Peyer's patch (tissue), 4 donors: ENCODE data around the gene CD8B. TPM values are rescaled to one million over a fixed set of nuclear protein-coding genes. Genes with fewer than 3 reads are reported as not detected.

ENCODE experiments used
- DNase-seq, 3 donors: peaks; one replicate each; pipeline ENCODE4 v3.0.0-alpha.2; 2017 to 2019
- H3K27ac ChIP-seq, 4 donors: fragments of 200-600 bp; sonication (generic); one replicate each; pipeline ENCODE4 v1.5.1; 2016 to 2019
- H3K27me3 ChIP-seq, 2 donors: fragments of 200-600 bp; sonication (generic); one replicate each; pipeline ENCODE4 v1.5.1; 2019
- H3K36me3 ChIP-seq, 3 donors: fragments of 200-600 bp; sonication (generic); one replicate each; pipeline ENCODE4 v1.5.1; 2016 to 2019
- H3K4me1 ChIP-seq, 4 donors: fragments of 200-600 bp; sonication (generic); one replicate each; pipeline ENCODE4 v1.5.1; 2016 to 2019
- H3K4me3 ChIP-seq, 4 donors: fragments of 200-600 bp; sonication (generic); 1 replicate in 3 of 4; 2 replicates in 1 of 4; pipeline ENCODE4 v1.5.1; 2016 to 2019; ENCODE audit warnings: mild to moderate bottlenecking in 1 of 4
- H3K9me3 ChIP-seq, 4 donors: fragments of 200-600 bp; sonication (generic); one replicate each; pipeline ENCODE4 v1.5.1; 2016 to 2019; ENCODE audit warnings: mild to moderate bottlenecking in 1 of 4
- POLR2A ChIP-seq, 2 donors: fragments of 450-650 bp; IDR thresholded peaks; one replicate each; pipeline ENCODE4 v1.5.1; 2017; ENCODE audit warnings: antibody characterized with exemption in 2 of 2, mild to moderate bottlenecking in 2 of 2, moderate library complexity in 2 of 2
- total RNA-seq, 4 donors: library from RNA; depleted of rRNA; stranded (reverse); fragments of >200 nt; gene quantifications; one replicate each; pipeline ENCODE4 v1.1.0, GENCODE V29; 2016
- TF ChIP-seq, protein P1 (sequence below), 6 experiments: fragments of 450-650 bp in 4 of 6; fragments of 200-600 bp in 2 of 6; sonication (generic) in 1 of 6; IDR thresholded peaks; one replicate each; pipeline ENCODE4 v1.5.1; 2017 to 2019; ENCODE audit warnings: antibody characterized with exemption in 6 of 6, mild to moderate bottlenecking in 3 of 6, moderate library complexity in 1 of 6

Gene CD8B
- total RNA-seq, 4 donors from 2014 or later, result 3.8 to 30.5 (median 21.6) TPM

DNA sequence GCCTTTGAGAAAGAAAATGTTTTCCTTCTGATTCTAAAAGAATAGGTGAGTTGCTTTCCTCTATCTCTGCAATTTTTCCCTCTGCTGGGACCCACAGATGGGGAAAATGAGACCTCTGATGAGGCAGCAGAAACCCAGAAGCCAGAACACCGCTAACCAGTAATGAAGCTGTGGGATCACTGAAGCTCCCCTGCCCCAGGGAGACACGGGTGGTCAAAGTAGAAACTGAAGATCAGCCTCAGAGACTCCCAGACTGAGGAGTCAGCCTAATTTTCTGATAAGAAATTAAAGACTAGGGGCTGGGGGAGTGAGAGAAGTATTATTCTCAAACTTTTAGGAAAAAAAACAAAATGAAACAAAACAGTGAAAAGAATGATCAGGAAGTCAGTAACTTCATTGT, 30.1 kb downstream of the CD8B start:
- Histone ChIP-seq H3K4me1 (no peaks in the 10 kb centered on the region), H3K9me3 (no peaks in the 10 kb centered on the region), H3K27ac (no peak overlapping the region), H3K27me3 (no peaks in the 10 kb centered on the region), H3K4me3 (no peak overlapping the region), H3K36me3 (no peaks in the 10 kb centered on the region)
- no peak for DNase-seq
- TF ChIP-seq POLR2A (IDR thresholded peaks at IDR 0.05), result no peak
- TF ChIP-seq, protein P1, sequence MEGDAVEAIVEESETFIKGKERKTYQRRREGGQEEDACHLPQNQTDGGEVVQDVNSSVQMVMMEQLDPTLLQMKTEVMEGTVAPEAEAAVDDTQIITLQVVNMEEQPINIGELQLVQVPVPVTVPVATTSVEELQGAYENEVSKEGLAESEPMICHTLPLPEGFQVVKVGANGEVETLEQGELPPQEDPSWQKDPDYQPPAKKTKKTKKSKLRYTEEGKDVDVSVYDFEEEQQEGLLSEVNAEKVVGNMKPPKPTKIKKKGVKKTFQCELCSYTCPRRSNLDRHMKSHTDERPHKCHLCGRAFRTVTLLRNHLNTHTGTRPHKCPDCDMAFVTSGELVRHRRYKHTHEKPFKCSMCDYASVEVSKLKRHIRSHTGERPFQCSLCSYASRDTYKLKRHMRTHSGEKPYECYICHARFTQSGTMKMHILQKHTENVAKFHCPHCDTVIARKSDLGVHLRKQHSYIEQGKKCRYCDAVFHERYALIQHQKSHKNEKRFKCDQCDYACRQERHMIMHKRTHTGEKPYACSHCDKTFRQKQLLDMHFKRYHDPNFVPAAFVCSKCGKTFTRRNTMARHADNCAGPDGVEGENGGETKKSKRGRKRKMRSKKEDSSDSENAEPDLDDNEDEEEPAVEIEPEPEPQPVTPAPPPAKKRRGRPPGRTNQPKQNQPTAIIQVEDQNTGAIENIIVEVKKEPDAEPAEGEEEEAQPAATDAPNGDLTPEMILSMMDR (IDR thresholded peaks at IDR 0.05), result no peak

DNA sequence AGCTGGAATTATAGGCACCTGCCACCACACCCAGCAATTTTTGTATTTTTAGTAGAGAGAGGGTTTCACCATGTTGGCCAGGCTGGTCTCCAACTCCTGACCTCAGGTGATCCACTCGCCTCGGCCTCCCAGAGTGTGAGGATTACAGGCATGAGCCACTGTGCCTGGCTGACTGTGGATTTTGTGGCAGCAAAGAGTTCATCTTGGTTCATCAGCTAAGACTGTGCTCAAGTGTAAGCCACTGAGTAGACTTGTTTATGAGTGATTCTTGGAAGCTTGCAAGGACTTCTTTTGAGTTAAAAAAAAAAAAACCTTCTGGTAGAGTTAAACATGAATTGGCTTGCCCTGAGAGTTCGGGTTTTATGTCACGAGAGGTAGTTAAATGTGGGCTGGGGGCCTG, 34.7 kb downstream of the CD8B start:
- Histone ChIP-seq H3K4me3 (no peak overlapping the region), H3K4me1 (peaks cover 0 to 4% (median 0%) of the 10 kb centered on the region in 4 donors), H3K36me3 (no peaks in the 10 kb centered on the region), H3K27me3 (no peaks in the 10 kb centered on the region), H3K27ac (peak overlapping the region in 2 of 4 donors; percentile 26 to 36), H3K9me3 (no peaks in the 10 kb centered on the region)
- DNase-seq, result no peak
- no peak for TF ChIP-seq POLR2A (IDR thresholded peaks at IDR 0.05)
- TF ChIP-seq, protein P1 (IDR thresholded peaks at IDR 0.05), result no peak

DNA sequence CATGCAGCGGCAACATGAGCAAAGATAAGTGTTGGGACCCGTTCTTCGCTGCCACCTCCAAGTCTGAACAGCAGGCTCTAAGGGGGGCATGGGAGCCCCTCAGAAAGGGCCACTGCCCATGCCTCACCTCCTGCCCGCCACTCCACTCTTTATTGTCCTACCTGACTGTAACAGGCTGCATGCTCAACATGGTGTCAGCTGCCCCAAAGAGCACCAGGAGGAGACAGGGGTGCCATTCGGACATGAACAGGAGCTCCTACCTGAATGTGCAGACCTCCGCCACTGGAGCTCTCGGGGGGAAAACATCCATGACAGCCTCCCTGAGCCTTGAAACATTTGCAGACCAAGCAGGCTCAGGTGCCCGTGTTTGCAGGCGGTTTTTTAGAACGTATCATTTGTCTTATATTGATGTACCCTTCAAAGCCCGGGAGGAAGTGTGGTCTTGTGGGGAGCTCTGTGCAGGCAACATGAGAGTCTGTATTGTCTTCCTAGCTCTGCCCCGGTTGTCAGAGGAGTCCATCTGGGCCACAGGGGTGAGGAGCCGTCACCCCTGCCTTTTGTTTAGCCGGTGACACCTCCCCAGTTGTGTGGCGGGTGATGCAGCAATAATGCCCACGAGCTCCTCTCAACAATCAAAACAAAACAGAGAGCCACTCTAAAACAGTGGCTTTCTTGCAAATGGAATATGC, 35.8 kb downstream of the CD8B start:
- TF ChIP-seq, protein P1 (IDR thresholded peaks at IDR 0.05), result no peak
- peak in 1 of 2 donors; percentile 36 for TF ChIP-seq POLR2A (IDR thresholded peaks at IDR 0.05)
- Histone ChIP-seq H3K4me3 (peak overlapping the region in 2 of 4 donors; percentile 15 to 35), H3K36me3 (no peaks in the 10 kb centered on the region), H3K27ac (peak overlapping the region in 3 of 4 donors; percentile 42 to 49 (median 45)), H3K9me3 (no peaks in the 10 kb centered on the region), H3K27me3 (no peaks in the 10 kb centered on the region), H3K4me1 (peaks cover 0 to 4% (median 0%) of the 10 kb centered on the region in 4 donors)
- peak in 2 of 3 donors; percentile 29 to 62 for DNase-seq

DNA sequence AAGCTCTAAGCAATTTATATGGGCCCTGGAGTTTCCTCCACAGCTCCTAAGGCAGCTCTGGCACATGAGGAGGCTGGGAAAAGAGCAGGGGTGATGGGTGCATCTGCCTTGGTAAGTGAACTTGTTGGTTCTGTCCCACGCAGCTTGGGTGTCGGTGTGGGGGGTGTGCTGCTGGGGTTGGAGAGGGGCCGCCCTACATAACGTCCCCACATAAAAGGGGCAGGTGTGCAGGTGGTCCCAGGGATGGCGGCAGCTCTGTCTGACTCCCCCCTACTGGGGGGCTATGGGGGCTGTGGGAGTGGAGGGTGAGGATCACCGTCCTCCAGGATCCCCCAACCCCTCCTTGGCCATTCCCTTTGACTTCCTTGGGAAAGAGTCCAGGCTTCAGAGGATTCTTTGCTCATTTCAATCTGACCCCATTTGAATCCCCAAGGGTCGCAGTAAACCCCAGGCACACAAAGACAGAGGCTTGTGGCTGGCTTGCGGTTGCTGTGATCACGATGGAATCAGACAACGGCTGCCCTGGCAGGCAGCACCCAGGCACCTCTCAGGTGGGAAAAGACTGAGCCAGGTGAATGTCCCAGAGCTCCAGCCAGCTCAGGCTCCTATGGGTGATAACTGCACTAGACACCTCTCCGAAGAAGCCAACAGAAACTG, 36.5 kb downstream of the CD8B start:
- DNase-seq, result no peak
- Histone ChIP-seq H3K9me3 (no peaks in the 10 kb centered on the region), H3K27ac (peak overlapping the region in 3 of 4 donors; percentile 42 to 49 (median 45)), H3K4me1 (peaks cover 0 to 4% (median 0%) of the 10 kb centered on the region in 4 donors), H3K36me3 (no peaks in the 10 kb centered on the region), H3K27me3 (no peaks in the 10 kb centered on the region), H3K4me3 (peak overlapping the region in 2 of 4 donors; percentile 15 to 35)
- no peak for TF ChIP-seq POLR2A (IDR thresholded peaks at IDR 0.05)
- TF ChIP-seq, protein P1 (IDR thresholded peaks at IDR 0.05), result no peak

DNA sequence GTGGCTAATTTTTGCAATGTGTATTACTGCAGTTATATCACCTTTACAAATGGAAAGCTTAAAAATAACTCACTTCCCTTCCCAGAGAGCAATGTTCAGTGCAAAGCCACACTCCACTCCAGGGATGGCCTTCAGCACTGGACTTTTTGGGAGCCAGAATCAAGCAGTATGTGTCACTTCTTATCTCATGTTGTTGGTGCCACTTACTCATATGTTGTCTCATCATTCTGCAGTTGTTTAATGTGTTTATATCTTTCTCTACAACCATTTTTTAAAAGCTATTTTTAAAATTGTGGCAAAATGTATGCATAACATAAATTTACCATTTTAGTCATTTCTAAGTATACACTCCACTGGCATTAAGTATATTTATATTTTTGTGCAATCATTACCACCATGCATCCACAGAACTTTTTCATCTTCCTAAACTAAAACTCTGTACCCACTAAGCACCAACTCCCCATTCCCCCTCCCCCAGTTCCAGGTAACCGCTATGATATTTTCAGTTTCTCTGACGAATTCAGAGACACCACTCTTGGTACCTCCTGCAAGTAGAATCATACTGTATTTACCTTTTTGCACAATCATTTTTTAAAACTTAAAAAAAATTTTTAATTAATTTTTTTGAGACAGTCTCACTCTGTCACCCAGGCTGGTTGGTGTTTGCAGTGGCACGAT, 38.9 kb downstream of the CD8B start:
- no peak overlapping the region for H3K27ac ChIP-seq
- H3K36me3 ChIP-seq, result no peaks in the 10 kb centered on the region
- H3K4me3 ChIP-seq, result no peak overlapping the region
- H3K9me3 ChIP-seq, result no peaks in the 10 kb centered on the region
- TF ChIP-seq, protein P1 (IDR thresholded peaks at IDR 0.05), result no peak
- TF ChIP-seq POLR2A (IDR thresholded peaks at IDR 0.05), result no peak
- H3K27me3 ChIP-seq, result no peaks in the 10 kb centered on the region
- no peak for DNase-seq
- H3K4me1 ChIP-seq, result peaks cover 0 to 4% (median 0%) of the 10 kb centered on the region in 4 donors
